SK-N-MC (cell line): ENCODE measurements around the gene TTLL6.
"Not testable (repeated sequence)": the region's sequence is repeated elsewhere in the genome, so short reads cannot be mapped to it uniquely, and the experiment has no call there.

ENCODE experiments used
- DNase-seq: peaks from one replicate; pipeline ENCODE4 v3.0.0-alpha.2; 2011; ENCODE audit warnings: low read depth, low spot score
- H3K27ac ChIP-seq: fragments of 200-600 bp; sonication (generic); 2 replicates; pipeline ENCODE4 v1.5.1; 2016; ENCODE audit warnings: mixed run types
- H3K36me3 ChIP-seq: fragments of 200-600 bp; sonication (generic); 2 replicates; pipeline ENCODE4 v1.6.1; 2017; ENCODE audit warnings: antibody characterized with exemption, low read length, mixed read lengths; ENCODE audit not compliant: insufficient read depth
- H3K4me3 ChIP-seq: fragments of 200-600 bp; sonication (generic); 2 replicates; pipeline ENCODE4 v1.5.1; 2016
- H3K9ac ChIP-seq: fragments of 200-600 bp; sonication (generic); 2 replicates; pipeline ENCODE4 v1.8.0; 2017; ENCODE audit warnings: mixed run types, mixed read lengths; ENCODE audit not compliant: insufficient read length
- H3K9me3 ChIP-seq: fragments of 200-600 bp; sonication (generic); 2 replicates; pipeline ENCODE4 v1.6.1; 2017; ENCODE audit warnings: low read depth, mild to moderate bottlenecking, antibody characterized with exemption, low read length, moderate library complexity, mixed read lengths
- EZH2 ChIP-seq: fragments of 200-600 bp; sonication (generic); IDR thresholded peaks from one replicate; pipeline ENCODE4 v1.6.1; 2017; ENCODE audit warnings: antibody characterized with exemption
- FOXP2 ChIP-seq: optimal IDR thresholded peaks from 2 replicates; pipeline ENCODE3; 2011; ENCODE audit warnings: mild to moderate bottlenecking, moderate library complexity; ENCODE audit not compliant: insufficient read depth; ENCODE audit errors: extremely low read length, control extremely low read depth
- POLR2AphosphoS5 ChIP-seq: IDR thresholded peaks from 2 replicates; pipeline ENCODE4 v1.6.1; 2012; ENCODE audit warnings: mild to moderate bottlenecking, low read depth, low read length, borderline replicate concordance

The TTLL6 gene

DNA sequence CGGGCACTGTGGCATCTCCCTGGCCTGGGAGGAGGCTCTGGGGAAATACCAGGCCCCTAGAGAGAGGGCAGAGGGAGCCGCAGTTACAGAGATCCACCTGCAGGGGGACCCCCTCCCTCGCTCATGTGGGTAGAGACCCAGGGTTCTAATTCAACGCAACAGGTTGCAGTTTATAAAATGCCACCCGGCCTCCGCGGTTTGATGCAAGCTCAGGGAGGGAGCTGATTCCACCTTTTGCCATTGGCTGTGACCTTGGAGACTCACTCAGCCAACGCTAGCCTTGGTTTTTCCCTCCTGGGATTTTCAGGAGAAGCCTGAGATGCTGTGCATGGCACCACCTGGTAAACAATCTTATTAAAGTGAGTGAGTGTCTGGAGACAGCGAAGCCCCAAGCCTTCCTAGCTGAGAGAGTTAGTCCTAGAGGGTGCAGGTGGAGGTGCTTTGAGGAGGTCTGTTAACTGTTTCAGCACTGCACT, 12.1 kb downstream of the TTLL6 start:
- TF ChIP-seq POLR2AphosphoS5: no peak
- TF ChIP-seq EZH2: no peak
- no peak for TF ChIP-seq FOXP2
- H3K27ac ChIP-seq: peak overlapping the region; percentile 99
- H3K36me3 ChIP-seq: peaks cover 11% of the 10 kb centered on the region
- DNase-seq: peak; percentile 57
- peak overlapping the region; percentile 84 for H3K4me3 ChIP-seq
- no peaks in the 10 kb centered on the region for H3K9me3 ChIP-seq
- H3K9ac ChIP-seq: peak overlapping the region; percentile 81

DNA sequence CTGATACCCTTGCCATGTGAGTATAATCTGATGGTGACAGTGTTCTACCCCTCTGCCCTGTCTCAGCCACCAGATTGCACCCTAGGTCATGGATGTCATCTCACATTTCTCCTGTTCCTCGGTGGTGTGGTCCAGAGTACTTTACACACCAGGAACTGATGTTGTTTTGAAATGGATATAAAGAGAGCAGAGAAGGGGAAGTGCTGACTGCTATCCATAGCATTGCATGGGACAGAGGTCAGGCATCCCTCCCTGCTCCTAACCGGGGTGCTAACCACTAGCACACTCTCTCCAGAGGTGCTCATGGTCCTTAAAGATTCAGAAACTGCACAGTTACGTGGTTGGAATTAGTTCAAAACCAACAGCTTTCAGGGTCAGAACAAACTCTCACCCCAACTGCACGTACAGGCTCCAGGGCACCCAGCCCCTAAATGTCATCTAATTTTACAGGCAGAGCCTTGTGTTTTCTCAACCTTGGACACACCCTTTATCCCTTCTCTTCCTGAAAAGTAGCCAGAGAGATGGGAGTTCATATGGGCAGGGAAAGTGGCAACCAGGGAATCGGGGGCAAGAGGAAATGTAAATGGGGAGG, 16.3 kb downstream of the TTLL6 start:
- Histone ChIP-seq H3K9me3 (no peaks in the 10 kb centered on the region), H3K27ac (peak overlapping the region; percentile 99), H3K9ac (peak overlapping the region; percentile 28), H3K36me3 (peaks cover 39% of the 10 kb centered on the region), H3K4me3 (no peak overlapping the region)
- no peak for DNase-seq
- TF ChIP-seq FOXP2: no peak
- TF ChIP-seq EZH2: no peak
- no peak for TF ChIP-seq POLR2AphosphoS5

DNA sequence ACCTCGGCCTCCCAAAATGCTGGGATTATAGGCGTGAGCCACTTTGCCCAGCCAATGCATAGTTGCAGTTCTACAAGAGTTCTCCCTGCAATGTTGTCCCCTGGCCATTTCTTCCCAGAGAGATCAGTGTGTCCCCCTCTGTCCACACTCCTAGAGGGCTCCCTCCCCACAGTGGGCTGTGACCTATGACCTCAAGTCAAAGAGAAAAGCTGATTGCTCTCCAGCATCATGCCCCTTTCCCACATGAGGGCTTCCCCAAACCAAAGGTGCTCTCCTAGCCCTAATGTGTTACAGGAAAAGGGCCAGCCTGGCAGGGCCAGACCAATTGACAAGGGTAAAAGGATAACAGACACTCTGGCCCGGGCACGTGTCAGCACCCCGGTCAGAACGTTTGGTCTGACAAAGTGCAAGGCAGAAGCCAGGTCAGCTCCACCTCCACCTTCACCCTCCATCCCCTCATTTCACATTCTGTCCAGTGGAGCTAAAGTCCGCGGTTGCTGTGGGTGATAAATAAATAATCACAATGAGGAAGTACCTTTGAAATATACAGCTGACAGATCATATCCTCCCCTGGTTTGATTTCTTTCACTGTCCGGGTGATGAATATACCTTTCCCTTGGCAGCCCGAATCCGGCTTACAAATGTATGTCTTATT, 17.8 kb downstream of the TTLL6 start:
- Histone ChIP-seq H3K36me3 (peaks cover 51% of the 10 kb centered on the region), H3K9ac (no peak overlapping the region), H3K27ac (peak overlapping the region; percentile 99), H3K9me3 (no peaks in the 10 kb centered on the region), H3K4me3 (no peak overlapping the region)
- TF ChIP-seq FOXP2 (no peak), EZH2 (no peak), POLR2AphosphoS5 (no peak)
- no peak for DNase-seq

DNA sequence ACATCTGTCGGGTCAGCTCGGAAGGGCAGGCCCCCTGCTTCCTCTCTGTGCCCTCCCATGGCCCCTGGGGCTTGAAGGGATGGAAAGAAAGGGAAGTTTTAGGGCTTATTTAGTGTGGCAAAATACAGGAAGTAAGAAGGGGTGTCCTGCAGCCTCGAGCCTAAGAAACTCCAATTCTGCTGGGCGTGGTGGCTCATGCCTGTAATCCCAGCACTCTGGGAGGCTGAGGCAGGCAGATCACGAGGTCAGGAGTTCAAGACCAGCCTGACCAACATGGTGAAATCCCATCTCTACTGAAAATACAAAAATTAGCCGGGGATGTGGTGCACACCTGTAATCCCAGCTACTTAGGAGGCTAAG, 20.9 kb downstream of the TTLL6 start:
- peaks cover 51% of the 10 kb centered on the region for H3K36me3 ChIP-seq
- not testable (repeated sequence) for H3K9ac ChIP-seq, H3K9me3 ChIP-seq, DNase-seq, H3K4me3 ChIP-seq
- H3K27ac ChIP-seq: peak overlapping the region; percentile 85

DNA sequence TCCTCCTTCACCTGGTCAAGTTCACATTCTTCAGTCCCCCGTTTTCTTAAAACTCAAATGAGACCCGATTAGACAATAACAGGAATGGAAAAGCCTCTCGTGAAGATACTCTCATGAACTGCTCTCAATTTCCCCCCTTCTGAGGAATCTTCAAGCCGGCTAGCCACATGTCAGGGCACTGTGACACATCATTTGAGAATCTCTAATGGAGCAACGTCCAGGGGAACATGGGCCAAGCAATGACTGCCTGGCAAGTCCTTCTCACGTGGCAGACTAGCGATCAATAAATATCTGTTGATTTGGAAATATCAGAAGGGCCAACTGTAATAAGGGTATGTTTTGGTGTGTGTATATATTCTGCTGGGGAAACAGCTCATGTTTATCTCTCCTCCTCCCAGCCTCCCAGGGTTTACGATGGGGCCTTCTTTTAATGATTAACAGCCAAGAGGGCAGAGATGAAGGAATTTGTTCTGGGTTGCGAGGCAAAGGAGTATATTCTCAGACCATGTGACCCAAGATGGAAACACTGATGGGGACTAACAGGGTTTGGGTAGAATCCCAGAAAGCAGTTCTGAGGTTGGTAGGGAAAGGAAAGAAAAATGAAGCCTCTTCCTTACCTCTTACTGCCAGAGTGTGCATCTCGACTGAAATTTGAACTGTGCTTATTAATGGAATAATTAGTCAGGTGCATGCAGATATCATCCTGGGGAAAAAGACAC, 21.4 kb downstream of the TTLL6 start:
- Histone ChIP-seq H3K9ac (no peak overlapping the region), H3K27ac (peak overlapping the region; percentile 85)

DNA sequence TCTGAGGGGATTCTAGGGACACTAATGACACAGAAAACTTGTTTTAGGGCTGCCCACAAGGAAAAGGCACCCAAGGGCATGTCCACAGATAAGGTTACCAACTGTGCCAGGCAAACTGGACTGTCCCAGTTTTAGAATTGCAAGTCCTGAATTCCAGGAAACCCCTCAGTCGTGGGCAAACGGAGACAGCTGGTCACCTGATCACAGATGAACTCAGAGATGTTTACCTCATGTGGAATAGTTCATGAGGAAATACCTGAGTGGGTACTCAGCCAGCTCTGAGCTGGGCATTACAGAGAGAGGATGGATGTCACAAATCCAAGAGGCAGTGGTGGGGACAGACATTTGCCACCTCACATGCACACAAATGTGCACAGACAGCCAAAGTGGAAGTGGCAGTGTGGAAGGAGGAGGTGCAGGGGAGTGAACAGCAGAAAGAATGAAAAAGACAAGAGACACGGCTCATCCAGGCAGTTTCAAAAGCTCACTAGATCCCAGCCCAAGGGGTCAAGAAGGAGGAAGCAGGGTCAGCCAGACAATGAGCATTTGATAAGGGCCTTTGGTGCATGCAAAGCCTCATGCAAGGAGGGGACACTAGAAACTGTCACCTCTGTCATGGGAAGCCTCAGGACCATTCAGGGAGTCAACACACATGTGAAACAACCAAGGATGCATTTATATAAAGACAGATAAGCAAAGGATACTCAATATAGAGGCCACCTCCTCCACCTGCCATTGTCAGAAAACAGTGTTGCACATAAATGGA, 24.8 kb downstream of the TTLL6 start:
- Histone ChIP-seq H3K27ac (no peak overlapping the region), H3K9me3 (no peaks in the 10 kb centered on the region), H3K36me3 (peaks cover 44% of the 10 kb centered on the region), H3K9ac (no peak overlapping the region), H3K4me3 (no peak overlapping the region)
- TF ChIP-seq POLR2AphosphoS5 (no peak), EZH2 (no peak), FOXP2 (no peak)
- no peak for DNase-seq

More for the DNA sequence above, 21.4 kb downstream of the TTLL6 start:
- DNase-seq: no peak
- TF ChIP-seq EZH2: no peak
- TF ChIP-seq FOXP2: no peak
- TF ChIP-seq POLR2AphosphoS5: no peak
- Histone ChIP-seq H3K4me3 (no peak overlapping the region), H3K36me3 (peaks cover 46% of the 10 kb centered on the region), H3K9me3 (no peaks in the 10 kb centered on the region)

DNA sequence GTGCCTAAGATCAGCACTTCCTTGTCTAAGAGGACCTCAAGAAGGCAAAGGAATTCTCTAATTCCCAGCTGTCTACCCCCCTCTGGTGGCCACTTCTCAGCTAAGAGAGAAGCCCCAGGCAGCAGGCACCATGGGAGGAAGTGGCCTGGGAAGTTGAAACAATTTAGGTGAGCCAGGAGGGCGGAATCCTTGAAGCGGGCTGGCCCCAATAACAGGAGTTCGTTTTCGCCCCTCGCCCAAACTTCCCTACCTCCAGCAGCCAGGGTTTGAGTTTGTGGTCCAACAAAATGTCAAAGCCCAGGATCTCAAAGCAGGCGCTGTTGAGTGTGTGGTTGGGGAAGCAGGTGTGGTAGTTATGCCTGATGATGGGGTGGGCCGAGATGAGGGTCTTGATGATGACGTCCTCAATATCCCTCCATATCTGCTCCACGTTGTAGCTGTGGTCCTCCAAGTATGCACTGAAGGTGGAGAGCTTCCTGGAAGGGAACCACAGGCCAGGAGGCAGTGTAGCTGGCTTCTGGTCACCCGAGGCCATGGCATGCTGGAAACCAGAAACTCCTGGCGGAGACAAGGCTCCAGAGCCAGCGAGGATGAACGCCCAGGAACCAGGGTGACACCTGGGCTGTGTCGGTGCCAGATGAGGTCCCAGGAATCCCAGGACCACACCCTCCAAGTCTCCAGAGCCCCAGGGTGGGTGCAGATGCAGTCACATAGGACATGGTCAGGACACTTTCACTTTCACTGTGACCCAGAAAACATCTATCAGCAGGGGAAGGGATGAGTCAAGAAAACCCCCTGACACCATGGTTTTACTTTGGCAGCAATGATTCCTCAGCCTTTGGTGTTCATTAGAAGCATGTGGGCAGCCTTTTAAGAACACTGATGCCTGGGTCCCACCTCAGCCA, 25.6 kb downstream of the TTLL6 start:
- TF ChIP-seq POLR2AphosphoS5: no peak
- peaks cover 39% of the 10 kb centered on the region for H3K36me3 ChIP-seq
- H3K9me3 ChIP-seq: no peaks in the 10 kb centered on the region
- DNase-seq: peak; percentile 81
- H3K27ac ChIP-seq: no peak overlapping the region
- H3K4me3 ChIP-seq: no peak overlapping the region
- H3K9ac ChIP-seq: no peak overlapping the region

DNA sequence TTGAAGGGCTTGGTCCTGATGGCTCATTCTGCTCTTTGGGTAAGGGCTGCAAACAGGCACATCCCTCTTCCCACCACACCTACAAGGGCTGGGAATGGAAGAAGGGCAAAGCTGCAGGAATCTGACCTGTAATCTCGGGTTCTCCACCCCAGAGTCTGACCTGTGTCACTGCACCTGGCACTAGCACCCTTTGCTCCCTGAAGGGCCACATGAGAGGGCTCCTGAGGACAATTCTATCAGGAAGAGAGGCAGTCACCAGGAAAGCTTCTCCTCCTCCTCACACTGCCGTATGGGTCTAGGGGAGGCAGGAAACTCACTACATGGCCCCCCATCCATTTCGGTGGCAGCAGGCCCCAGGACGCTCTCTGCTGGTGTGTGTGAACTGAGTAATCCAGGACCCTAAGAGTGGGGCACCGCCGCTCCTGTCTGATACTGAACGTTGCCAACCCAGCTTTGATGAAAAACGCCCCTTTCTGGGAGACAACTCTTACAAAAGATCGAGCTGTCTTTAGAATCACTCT, 26.4 kb downstream of the TTLL6 start:
- H3K4me3 ChIP-seq: no peak overlapping the region
- peaks cover 39% of the 10 kb centered on the region for H3K36me3 ChIP-seq
- no peak overlapping the region for H3K27ac ChIP-seq
- DNase-seq: no peak
- no peak for TF ChIP-seq FOXP2
- no peak for TF ChIP-seq POLR2AphosphoS5
- TF ChIP-seq EZH2: no peak
- no peak overlapping the region for H3K9ac ChIP-seq
- no peaks in the 10 kb centered on the region for H3K9me3 ChIP-seq
